PFSK-1 (cell line): Measurements from ENCODE around the gene GLTPD2.

ENCODE experiments used
- FOXP2 ChIP-seq: optimal IDR thresholded peaks from 2 replicates; pipeline ENCODE3; 2011; ENCODE audit warnings: borderline replicate concordance, control low read depth, inconsistent platforms; ENCODE audit not compliant: insufficient read depth; ENCODE audit errors: extremely low read length, extremely low read depth
- POLR2AphosphoS5 ChIP-seq: IDR thresholded peaks from 2 replicates; pipeline ENCODE4 v1.6.1; 2012; ENCODE audit warnings: low read depth, mild to moderate bottlenecking, control low read depth, low read length, moderate library complexity
- REST ChIP-seq, 2 experiments: IDR thresholded peaks; 2 replicates each; pipeline versions ENCODE4 v1.6.1 to v1.8.0; 2011 to 2012; ENCODE audit warnings: low read depth in 2 of 2, low read length in 2 of 2, control low read depth in 1 of 2, inconsistent platforms in 1 of 2, mild to moderate bottlenecking in 1 of 2, moderate library complexity in 1 of 2; ENCODE audit not compliant: insufficient read depth in 1 of 2
- SIN3A ChIP-seq: IDR thresholded peaks from 2 replicates; pipeline ENCODE4 v1.6.1; 2012; ENCODE audit warnings: mild to moderate bottlenecking, low read length, moderate library complexity, borderline replicate concordance; ENCODE audit not compliant: insufficient read depth
- TAF1 ChIP-seq: IDR thresholded peaks from 2 replicates; pipeline ENCODE4 v1.6.1; 2012; ENCODE audit warnings: low read length, control low read depth, borderline replicate concordance; ENCODE audit not compliant: insufficient read depth

DNA sequence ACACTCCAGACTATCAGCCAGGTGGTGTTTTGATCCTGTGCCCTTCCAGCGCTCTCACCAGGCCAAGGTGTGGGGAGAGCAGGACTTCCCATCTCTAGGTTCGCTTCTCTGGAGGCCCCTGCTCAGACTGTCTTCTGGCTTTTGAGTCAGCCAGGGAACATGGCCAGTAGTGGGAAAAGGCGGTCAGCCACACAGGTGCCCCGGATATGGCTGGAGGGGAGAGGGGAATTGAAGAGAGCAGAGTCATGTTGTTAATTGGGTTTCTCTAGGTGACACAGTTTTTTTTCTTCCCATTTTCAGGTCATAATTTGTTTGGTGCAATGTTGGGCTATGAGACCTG lies 45.9 kb downstream of the GLTPD2 start:
- no peak for TF ChIP-seq TAF1
- no peak for TF ChIP-seq FOXP2
- no peak for TF ChIP-seq POLR2AphosphoS5
- TF ChIP-seq SIN3A = no peak
- no peak for TF ChIP-seq REST (IDR thresholded peaks at IDR 0.05; ENCODE audit: insufficient read depth in 1 of 2, low read depth in 2 of 2, low read length in 2 of 2)
